ENCODE measurements around the gene TRIM62. TPM values are rescaled to one million over a fixed set of nuclear protein-coding genes. Genes with fewer than 3 reads are reported as not detected.

TRIM62 gene
- total RNA-seq, 1 experiment from 2014 or later = 2.5 TPM

DNA sequence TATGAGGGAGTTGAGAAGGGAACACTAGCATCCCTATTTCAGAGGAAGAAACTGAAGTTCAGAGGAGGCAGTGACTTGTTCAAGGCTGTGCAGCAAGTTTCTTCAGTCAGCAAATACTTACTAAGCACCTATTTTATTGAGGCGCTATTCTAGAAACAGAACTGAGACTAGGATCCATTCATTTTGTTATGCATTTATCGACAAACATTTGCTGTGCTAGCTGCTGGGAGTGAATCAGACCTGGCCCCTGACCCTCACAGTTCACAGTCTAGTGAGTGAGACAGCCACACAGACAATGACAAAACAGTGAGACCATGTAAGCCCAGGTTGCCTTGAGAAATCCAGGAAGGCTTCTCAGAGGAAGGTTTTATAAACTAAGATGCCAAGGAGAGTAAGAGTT lies 28.2 kb downstream of the TRIM62 start:
- peaks cover 11% of the 10 kb centered on the region for H3K4me1 Mint-ChIP-seq (ENCODE audit: low read depth, unreplicated experiment)
- intact Hi-C loops (cut with micrococcal nuclease; ENCODE audit: unreplicated experiment) = no loop called here
- no peaks in the 10 kb centered on the region for H3K27me3 Mint-ChIP-seq (ENCODE audit: insufficient read depth, unreplicated experiment)
- no peaks in the 10 kb centered on the region for H3K9me3 Mint-ChIP-seq (ENCODE audit: unreplicated experiment)
- H3K9me3 ChIP-seq = no peaks in the 10 kb centered on the region
- no peaks in the 10 kb centered on the region for H3K27me3 ChIP-seq (replicated peaks; ENCODE audit: control insufficient read depth, insufficient read depth, low read length)
- H3K4me3 Mint-ChIP-seq (ENCODE audit: unreplicated experiment) = no peak overlapping the region
- ChIA-PET POLR2A (no interaction called here), CTCF (no interaction called here)
- H3K36me3 Mint-ChIP-seq (ENCODE audit: insufficient read depth, unreplicated experiment) = no peaks in the 10 kb centered on the region
- no peak for DNase-seq
- no peaks in the 10 kb centered on the region for H3K36me3 ChIP-seq (ENCODE audit: control insufficient read depth, insufficient read depth, low read length)
- TF ChIP-seq, protein P1, sequence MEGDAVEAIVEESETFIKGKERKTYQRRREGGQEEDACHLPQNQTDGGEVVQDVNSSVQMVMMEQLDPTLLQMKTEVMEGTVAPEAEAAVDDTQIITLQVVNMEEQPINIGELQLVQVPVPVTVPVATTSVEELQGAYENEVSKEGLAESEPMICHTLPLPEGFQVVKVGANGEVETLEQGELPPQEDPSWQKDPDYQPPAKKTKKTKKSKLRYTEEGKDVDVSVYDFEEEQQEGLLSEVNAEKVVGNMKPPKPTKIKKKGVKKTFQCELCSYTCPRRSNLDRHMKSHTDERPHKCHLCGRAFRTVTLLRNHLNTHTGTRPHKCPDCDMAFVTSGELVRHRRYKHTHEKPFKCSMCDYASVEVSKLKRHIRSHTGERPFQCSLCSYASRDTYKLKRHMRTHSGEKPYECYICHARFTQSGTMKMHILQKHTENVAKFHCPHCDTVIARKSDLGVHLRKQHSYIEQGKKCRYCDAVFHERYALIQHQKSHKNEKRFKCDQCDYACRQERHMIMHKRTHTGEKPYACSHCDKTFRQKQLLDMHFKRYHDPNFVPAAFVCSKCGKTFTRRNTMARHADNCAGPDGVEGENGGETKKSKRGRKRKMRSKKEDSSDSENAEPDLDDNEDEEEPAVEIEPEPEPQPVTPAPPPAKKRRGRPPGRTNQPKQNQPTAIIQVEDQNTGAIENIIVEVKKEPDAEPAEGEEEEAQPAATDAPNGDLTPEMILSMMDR (IDR thresholded peaks at IDR 0.05; ENCODE audit: insufficient read depth in 1 of 2, low read depth in 1 of 2, low read length in 1 of 2, severe bottlenecking in 1 of 2, unreplicated experiment in 1 of 2) = no peak
- no peak overlapping the region for H3K4me3 ChIP-seq (ENCODE audit: low read depth, low read length)
- BruUV-seq (replicated peaks) = no TSS peak
- no peak overlapping the region for H3K27ac Mint-ChIP-seq (ENCODE audit: unreplicated experiment)
- H3K4me1 ChIP-seq = peaks cover 18% of the 10 kb centered on the region

DNA sequence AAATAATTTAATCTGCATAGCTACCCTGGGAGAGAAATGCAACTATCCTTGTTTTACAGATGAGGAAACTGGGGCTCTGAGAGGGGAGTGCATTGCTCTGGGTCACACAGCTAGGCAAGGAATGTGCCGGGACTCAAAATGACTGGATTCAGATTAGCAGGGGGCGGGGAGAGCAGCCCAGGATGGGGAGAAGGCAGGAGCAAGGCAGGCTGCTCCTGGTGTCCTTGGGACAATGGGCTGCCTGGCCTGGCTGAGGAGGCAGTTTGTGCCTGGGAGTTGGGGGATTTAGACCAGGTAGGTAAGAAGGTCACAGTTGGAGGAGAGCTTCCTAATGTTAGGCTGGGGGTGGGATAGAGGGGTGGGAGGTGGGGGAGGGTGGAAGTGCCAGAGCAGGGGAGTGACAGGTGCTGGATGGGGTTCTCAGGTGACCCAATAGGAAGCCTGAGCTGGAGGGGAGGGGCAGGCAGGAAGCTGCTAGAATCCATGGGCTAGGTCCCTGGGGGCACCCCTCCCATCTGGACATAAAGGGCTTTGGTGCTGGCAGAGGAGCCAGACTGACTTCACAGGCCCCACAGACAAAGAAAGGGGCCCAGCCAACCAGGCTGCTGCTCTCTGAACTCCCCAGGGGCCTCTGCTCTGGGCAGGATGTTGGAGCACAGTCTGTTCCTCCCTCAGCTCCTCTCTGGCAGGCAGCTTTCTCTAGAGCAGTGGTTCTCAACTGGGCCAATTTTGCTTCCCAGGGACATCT lies 29.0 kb downstream of the TRIM62 start:
- no TSS peak for BruUV-seq (replicated peaks)
- H3K36me3 Mint-ChIP-seq (ENCODE audit: insufficient read depth, unreplicated experiment) = no peaks in the 10 kb centered on the region
- peak overlapping the region; percentile 60 for H3K27ac Mint-ChIP-seq (ENCODE audit: unreplicated experiment)
- ChIA-PET CTCF (interaction anchor here (0.7 to 0.9 kb wide), 2 partner anchors 12 to 35 kb away, joined by 3 to 7 read pairs; no protein-coding TSS in a partner anchor), POLR2A (no interaction called here)
- no peaks in the 10 kb centered on the region for H3K27me3 Mint-ChIP-seq (ENCODE audit: insufficient read depth, unreplicated experiment)
- TF ChIP-seq, protein P1 (IDR thresholded peaks at IDR 0.05; ENCODE audit: insufficient read depth in 1 of 2, low read depth in 1 of 2, low read length in 1 of 2, severe bottlenecking in 1 of 2, unreplicated experiment in 1 of 2) = no peak
- Histone ChIP-seq H3K36me3 (ENCODE audit: control insufficient read depth, insufficient read depth, low read length) (no peaks in the 10 kb centered on the region), H3K9me3 (no peaks in the 10 kb centered on the region), H3K27me3 (replicated peaks; ENCODE audit: control insufficient read depth, insufficient read depth, low read length) (no peaks in the 10 kb centered on the region), H3K4me1 (peaks cover 18% of the 10 kb centered on the region), H3K4me3 (ENCODE audit: low read depth, low read length) (no peak overlapping the region)
- H3K9me3 Mint-ChIP-seq (ENCODE audit: unreplicated experiment) = no peaks in the 10 kb centered on the region
- H3K4me1 Mint-ChIP-seq (ENCODE audit: low read depth, unreplicated experiment) = peaks cover 11% of the 10 kb centered on the region
- no peak overlapping the region for H3K4me3 Mint-ChIP-seq (ENCODE audit: unreplicated experiment)
- DNase-seq = no peak
- intact Hi-C loops (cut with micrococcal nuclease; ENCODE audit: unreplicated experiment) = no loop called here

DNA sequence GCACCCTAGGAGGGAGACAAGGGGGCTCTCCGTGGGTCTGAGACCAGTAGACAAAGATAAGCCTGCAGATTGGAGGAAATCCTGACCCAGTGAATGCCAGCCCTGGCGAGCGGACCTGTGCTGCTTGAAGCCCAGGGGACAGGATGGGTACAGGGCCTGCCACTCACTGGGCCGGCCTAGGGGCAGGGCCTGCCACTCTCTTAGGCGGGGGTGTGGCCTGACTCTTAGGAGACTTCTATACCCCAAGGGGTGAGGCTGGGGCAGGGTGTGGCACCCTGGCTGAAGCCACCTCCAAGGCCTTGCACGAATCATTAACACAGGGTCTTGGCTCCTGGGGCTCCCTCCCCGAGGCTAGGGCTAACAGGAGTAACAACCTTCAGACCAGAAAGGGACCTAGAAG lies 30.7 kb downstream of the TRIM62 start:
- H3K27me3 ChIP-seq (replicated peaks; ENCODE audit: control insufficient read depth, insufficient read depth, low read length) = no peaks in the 10 kb centered on the region
- DNase-seq = no peak
- no peak overlapping the region for H3K4me3 ChIP-seq (ENCODE audit: low read depth, low read length)
- TF ChIP-seq, protein P1 (IDR thresholded peaks at IDR 0.05; ENCODE audit: insufficient read depth in 1 of 2, low read depth in 1 of 2, low read length in 1 of 2, severe bottlenecking in 1 of 2, unreplicated experiment in 1 of 2) = no peak
- no peaks in the 10 kb centered on the region for H3K9me3 ChIP-seq
- peaks cover 18% of the 10 kb centered on the region for H3K4me1 ChIP-seq
- POLR2A ChIA-PET = no interaction called here
- no TSS peak for BruUV-seq (replicated peaks)
- H3K4me1 Mint-ChIP-seq (ENCODE audit: low read depth, unreplicated experiment) = peaks cover 11% of the 10 kb centered on the region
- no peaks in the 10 kb centered on the region for H3K36me3 ChIP-seq (ENCODE audit: control insufficient read depth, insufficient read depth, low read length)
- intact Hi-C loops (cut with micrococcal nuclease; ENCODE audit: unreplicated experiment) = no loop called here
- no peaks in the 10 kb centered on the region for H3K36me3 Mint-ChIP-seq (ENCODE audit: insufficient read depth, unreplicated experiment)
- no peak overlapping the region for H3K4me3 Mint-ChIP-seq (ENCODE audit: unreplicated experiment)
- H3K27ac Mint-ChIP-seq (ENCODE audit: unreplicated experiment) = peak overlapping the region; percentile 50
- no peaks in the 10 kb centered on the region for H3K9me3 Mint-ChIP-seq (ENCODE audit: unreplicated experiment)
- CTCF ChIA-PET = interaction anchor here (0.7 kb wide), 1 partner anchor 24 kb away, joined by 4 read pairs; no protein-coding TSS in a partner anchor
- H3K27me3 Mint-ChIP-seq (ENCODE audit: insufficient read depth, unreplicated experiment) = no peaks in the 10 kb centered on the region
